SK-N-SH (cell line): ENCODE results near the gene ACOX2.

Source experiments
- CTCF ChIP-seq: fragments of 200-600 bp; sonication (generic); IDR thresholded peaks from 2 replicates; pipeline ENCODE4 v1.6.1; 2017; ENCODE audit warnings: antibody characterized with exemption, mild to moderate bottlenecking, moderate library complexity
- EP300 ChIP-seq, 2 experiments: IDR thresholded peaks; 2 replicates each; pipeline versions ENCODE4 v1.4.0 to v1.6.1; 2012; ENCODE audit warnings: borderline replicate concordance in 1 of 2, low read depth in 1 of 2, low read length in 1 of 2
- GABPA ChIP-seq: IDR thresholded peaks from 2 replicates; pipeline ENCODE4 v1.4.0; 2012; ENCODE audit warnings: low read depth, mild to moderate bottlenecking
- MXI1 ChIP-seq: IDR thresholded peaks from 2 replicates; pipeline ENCODE4 v1.6.1; 2012; ENCODE audit warnings: mild to moderate bottlenecking, low read depth, low read length, improper control_type of control experiment
- PBX3 ChIP-seq: IDR thresholded peaks from 2 replicates; pipeline ENCODE4; 2012
- RXRA ChIP-seq: IDR thresholded peaks from 2 replicates; pipeline ENCODE4 v1.4.0; 2012; ENCODE audit warnings: low read depth, mild to moderate bottlenecking, borderline replicate concordance
- SIN3A ChIP-seq: IDR thresholded peaks from 2 replicates; pipeline ENCODE4 v1.6.1; 2012; ENCODE audit warnings: low read depth, mild to moderate bottlenecking, low read length, moderate library complexity, borderline replicate concordance
- SMC3 ChIP-seq: IDR thresholded peaks from 2 replicates; pipeline ENCODE4 v1.6.1; 2012; ENCODE audit warnings: low read depth, low read length, improper control_type of control experiment
- TAF1 ChIP-seq: IDR thresholded peaks from 2 replicates; pipeline ENCODE4 v1.6.1; 2012; ENCODE audit warnings: low read depth, mild to moderate bottlenecking, low read length, moderate library complexity, borderline replicate concordance
- YY1 ChIP-seq: IDR thresholded peaks from 2 replicates; pipeline ENCODE4 v1.4.0; 2012; ENCODE audit warnings: low read depth, mild to moderate bottlenecking
- TF ChIP-seq, protein P1 (sequence below): IDR thresholded peaks from 2 replicates; pipeline ENCODE4 v1.4.0; 2012; ENCODE audit warnings: low read depth
- TF ChIP-seq, protein P2 (sequence below): fragments of 150-350 bp; IDR thresholded peaks from 2 replicates; pipeline ENCODE4 v1.6.1; 2017; ENCODE audit warnings: antibody characterized with exemption, low read length, low read depth, borderline replicate concordance
- TF ChIP-seq, protein P3 (sequence below): fragments of 150-350 bp; IDR thresholded peaks from 2 replicates; pipeline ENCODE4 v1.6.1; 2016; ENCODE audit warnings: mild to moderate bottlenecking, low read depth, low read length

DNA sequence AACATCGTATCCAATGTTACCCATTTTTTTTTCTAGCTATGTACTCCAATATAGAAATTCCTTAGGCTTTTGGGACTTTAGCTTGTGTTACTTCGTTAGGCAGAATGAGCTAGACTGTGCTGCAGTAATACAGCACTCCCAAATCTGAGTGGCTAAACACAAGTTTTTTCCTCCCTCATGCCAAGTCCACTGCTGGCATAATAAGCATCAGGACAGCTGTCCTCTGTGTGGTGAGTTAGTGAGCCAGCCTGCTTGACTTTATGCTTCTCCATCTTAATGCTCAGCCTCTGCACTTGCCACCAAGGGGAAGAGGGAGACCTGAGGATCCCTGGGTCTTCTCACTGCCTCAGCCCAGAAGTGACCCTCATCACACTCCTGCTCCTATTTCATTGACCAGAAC is 18.2 kb upstream of the ACOX2 start:
- TF ChIP-seq SIN3A = no peak
- TF ChIP-seq, protein P1, sequence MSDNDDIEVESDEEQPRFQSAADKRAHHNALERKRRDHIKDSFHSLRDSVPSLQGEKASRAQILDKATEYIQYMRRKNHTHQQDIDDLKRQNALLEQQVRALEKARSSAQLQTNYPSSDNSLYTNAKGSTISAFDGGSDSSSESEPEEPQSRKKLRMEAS = no peak
- TF ChIP-seq TAF1 = no peak
- no peak for TF ChIP-seq CTCF
- no peak for TF ChIP-seq SMC3
- TF ChIP-seq, protein P2, sequence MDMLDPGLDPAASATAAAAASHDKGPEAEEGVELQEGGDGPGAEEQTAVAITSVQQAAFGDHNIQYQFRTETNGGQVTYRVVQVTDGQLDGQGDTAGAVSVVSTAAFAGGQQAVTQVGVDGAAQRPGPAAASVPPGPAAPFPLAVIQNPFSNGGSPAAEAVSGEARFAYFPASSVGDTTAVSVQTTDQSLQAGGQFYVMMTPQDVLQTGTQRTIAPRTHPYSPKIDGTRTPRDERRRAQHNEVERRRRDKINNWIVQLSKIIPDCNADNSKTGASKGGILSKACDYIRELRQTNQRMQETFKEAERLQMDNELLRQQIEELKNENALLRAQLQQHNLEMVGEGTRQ = no peak
- no peak for TF ChIP-seq GABPA
- no peak for TF ChIP-seq RXRA
- TF ChIP-seq, protein P3, sequence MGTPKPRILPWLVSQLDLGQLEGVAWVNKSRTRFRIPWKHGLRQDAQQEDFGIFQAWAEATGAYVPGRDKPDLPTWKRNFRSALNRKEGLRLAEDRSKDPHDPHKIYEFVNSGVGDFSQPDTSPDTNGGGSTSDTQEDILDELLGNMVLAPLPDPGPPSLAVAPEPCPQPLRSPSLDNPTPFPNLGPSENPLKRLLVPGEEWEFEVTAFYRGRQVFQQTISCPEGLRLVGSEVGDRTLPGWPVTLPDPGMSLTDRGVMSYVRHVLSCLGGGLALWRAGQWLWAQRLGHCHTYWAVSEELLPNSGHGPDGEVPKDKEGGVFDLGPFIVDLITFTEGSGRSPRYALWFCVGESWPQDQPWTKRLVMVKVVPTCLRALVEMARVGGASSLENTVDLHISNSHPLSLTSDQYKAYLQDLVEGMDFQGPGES = no peak
- no peak for TF ChIP-seq PBX3
- TF ChIP-seq YY1 = no peak
- TF ChIP-seq EP300 (IDR thresholded peaks at IDR 0.05; ENCODE audit: borderline replicate concordance in 1 of 2, low read depth in 1 of 2, low read length in 1 of 2) = no peak
- TF ChIP-seq MXI1 = no peak
